H1 (cell line): ENCODE data around the gene DNAJA3. TPM values are rescaled to one million over a fixed set of nuclear protein-coding genes. Genes with fewer than 3 reads are reported as not detected.

Experiments
- CTCF ChIA-PET: fragments of 300-600 bp; sonication (Branson Sonifier 250); formaldehyde crosslinking; loops from one replicate; lab custom pipeline; 2021; ENCODE audit not compliant: partially characterized antibody; lab: Charles Lee
- POLR2A ChIA-PET: fragments of 300-600 bp; sonication (Branson Sonifier 250); formaldehyde crosslinking; loops from one replicate; lab custom pipeline; 2021; ENCODE audit warnings: inconsistent platforms; ENCODE audit not compliant: partially characterized antibody; lab: Charles Lee
- DNase-seq, 2 experiments: peaks; one replicate each; pipeline versions ENCODE4 v3.0.0 to v3.0.0-alpha.2; 2010 to 2022; ENCODE audit warnings: low spot score in 2 of 2, low read depth in 1 of 2, mixed read lengths in 1 of 2
- FAIRE-seq: peaks from 2 replicates; lab custom pipeline; 2011; peaks lifted over from hg19 to GRCh38; lab: Jason Lieb, UNC
- H2AFZ ChIP-seq: 2 replicates; pipeline ENCODE4 v1.8.1; 2012; ENCODE audit warnings: low read length, inconsistent platforms
- H2AK5ac ChIP-seq: 2 replicates; pipeline ENCODE4 v1.6.1; 2013; ENCODE audit warnings: low read depth, low read length
- H2BK120ac ChIP-seq: replicated peaks from 2 replicates; pipeline ENCODE3; 2013; ENCODE audit warnings: low read depth, low read length, inconsistent platforms
- H2BK12ac ChIP-seq: 2 replicates; pipeline ENCODE4 v1.6.1; 2013; ENCODE audit warnings: low read depth, low read length
- H2BK15ac ChIP-seq: 2 replicates; pipeline ENCODE4 v1.6.1; 2013; ENCODE audit warnings: low read length
- H2BK20ac ChIP-seq: 2 replicates; pipeline ENCODE4 v1.6.1; 2013; ENCODE audit warnings: low read length
- H2BK5ac ChIP-seq: 2 replicates; pipeline ENCODE4 v1.6.1; 2013; ENCODE audit warnings: low read depth, low read length
- H3K14ac ChIP-seq: 2 replicates; pipeline ENCODE4 v1.6.1; 2013; ENCODE audit warnings: inconsistent platforms; ENCODE audit not compliant: insufficient read length
- H3K18ac ChIP-seq: 2 replicates; pipeline ENCODE4 v1.6.1; 2013; ENCODE audit warnings: low read length; ENCODE audit errors: extremely low read depth
- H3K23ac ChIP-seq: 2 replicates; pipeline ENCODE4 v1.6.1; 2013; ENCODE audit warnings: inconsistent platforms; ENCODE audit not compliant: insufficient read length
- H3K23me2 ChIP-seq: 2 replicates; pipeline ENCODE4 v1.6.1; 2013; ENCODE audit warnings: low read depth, low read length
- H3K27ac ChIP-seq: 2 replicates; pipeline ENCODE4 v1.6.1; 2011; ENCODE audit warnings: low read depth, low read length, inconsistent platforms
- H3K27me3 ChIP-seq, 4 experiments: replicated peaks in 1 of 4; 1 replicate in 1 of 4; 2 replicates in 3 of 4; pipeline versions ENCODE4 v1.6.1 to v1.8.1; 2011 to 2013; ENCODE audit warnings: low read length in 3 of 4, mild to moderate bottlenecking in 3 of 4, inconsistent platforms in 2 of 4, mixed read lengths in 2 of 4, moderate library complexity in 1 of 4; ENCODE audit not compliant: control insufficient read depth in 3 of 4, insufficient read depth in 3 of 4; ENCODE audit errors: extremely low read depth in 1 of 4
- H3K36me3 ChIP-seq, 4 experiments: 2 replicates each; pipeline versions ENCODE4 v1.6.1 to v1.8.1; 2011 to 2013; ENCODE audit warnings: mild to moderate bottlenecking in 4 of 4, low read length in 3 of 4, moderate library complexity in 2 of 4, control low read depth in 1 of 4, inconsistent platforms in 1 of 4; ENCODE audit not compliant: insufficient read depth in 4 of 4, control insufficient read depth in 2 of 4
- H3K4ac ChIP-seq: replicated peaks from 2 replicates; pipeline ENCODE3; 2013; ENCODE audit warnings: low read length, low read depth, mixed read lengths, inconsistent platforms; ENCODE audit not compliant: insufficient read length
- H3K4me1 ChIP-seq, 4 experiments: replicated peaks in 1 of 4; 1 replicate in 1 of 4; 2 replicates in 3 of 4; pipeline versions ENCODE4 v1.6.1 to v1.8.1; 2011 to 2013; ENCODE audit warnings: low read length in 3 of 4, inconsistent platforms in 2 of 4, mixed read lengths in 1 of 4; ENCODE audit not compliant: insufficient read depth in 4 of 4, control insufficient read depth in 3 of 4
- H3K4me2 ChIP-seq, 2 experiments: 2 replicates each; pipeline versions ENCODE4 v1.6.1 to v1.8.1; 2011 to 2013; ENCODE audit warnings: low read depth in 2 of 2, low read length in 2 of 2, control low read depth in 1 of 2, inconsistent platforms in 1 of 2, mild to moderate bottlenecking in 1 of 2; ENCODE audit not compliant: insufficient read depth in 1 of 2
- H3K4me3 ChIP-seq, 4 experiments: fragments of 200-600, 300-600 bp in 1 of 4; sonication (generic), shearing (Covaris generic), sonication (Bioruptor Twin) in 1 of 4; 2 replicates each; pipeline versions ENCODE4 v1.5.1 to v1.8.1; 2011 to 2016; ENCODE audit warnings: low read length in 4 of 4, low read depth in 3 of 4, control low read depth in 2 of 4, inconsistent platforms in 2 of 4, mild to moderate bottlenecking in 2 of 4, mixed read lengths in 1 of 4, moderate library complexity in 1 of 4; ENCODE audit not compliant: insufficient read depth in 2 of 4; ENCODE audit errors: extremely low read depth in 1 of 4
- H3K56ac ChIP-seq: replicated peaks from 2 replicates; pipeline ENCODE3; 2013; ENCODE audit warnings: low read depth, mild to moderate bottlenecking, mixed read lengths, low read length, inconsistent platforms; ENCODE audit not compliant: insufficient read length
- H3K79me1 ChIP-seq: 2 replicates; pipeline ENCODE4 v1.6.1; 2013; ENCODE audit warnings: low read depth, low read length, control low read depth
- H3K79me2 ChIP-seq, 2 experiments: 2 replicates each; pipeline versions ENCODE4 v1.6.1 to v1.8.1; 2012 to 2013; ENCODE audit warnings: low read length in 2 of 2, mild to moderate bottlenecking in 2 of 2, inconsistent platforms in 1 of 2; ENCODE audit not compliant: insufficient read depth in 2 of 2, control insufficient read depth in 1 of 2
- H3K9ac ChIP-seq, 4 experiments: replicated peaks in 1 of 4; 1 replicate in 1 of 4; 2 replicates in 3 of 4; pipeline versions ENCODE4 v1.6.1 to v1.8.1; 2011 to 2013; ENCODE audit warnings: low read depth in 3 of 4, low read length in 3 of 4, control low read depth in 2 of 4, mild to moderate bottlenecking in 2 of 4, moderate library complexity in 2 of 4, inconsistent platforms in 1 of 4; ENCODE audit errors: extremely low read depth in 1 of 4
- H3K9me3 ChIP-seq, 2 experiments: 2 replicates each; pipeline versions ENCODE4 v1.6.1 to v1.8.1; 2012 to 2013; ENCODE audit warnings: mild to moderate bottlenecking in 2 of 2, moderate library complexity in 2 of 2, control low read depth in 1 of 2, inconsistent platforms in 1 of 2, low read depth in 1 of 2, low read length in 1 of 2, mixed read lengths in 1 of 2; ENCODE audit not compliant: insufficient read depth in 2 of 2
- H4K20me1 ChIP-seq, 2 experiments: replicated peaks in 1 of 2; 2 replicates each; pipeline versions ENCODE3 to v1.8.1; 2011 to 2013; ENCODE audit warnings: inconsistent platforms in 2 of 2, low read length in 2 of 2, mild to moderate bottlenecking in 1 of 2; ENCODE audit not compliant: insufficient read depth in 2 of 2, control insufficient read depth in 1 of 2
- H4K5ac ChIP-seq: 2 replicates; pipeline ENCODE4 v1.6.1; 2013; ENCODE audit warnings: low read length, low read depth, mixed read lengths, inconsistent platforms; ENCODE audit not compliant: insufficient read length
- H4K8ac ChIP-seq: 2 replicates; pipeline ENCODE4 v1.8.0; 2013; ENCODE audit warnings: mild to moderate bottlenecking, moderate library complexity, low read length, inconsistent platforms; ENCODE audit not compliant: insufficient read depth; ENCODE audit errors: extremely low read depth
- H4K91ac ChIP-seq: replicated peaks from 2 replicates; pipeline ENCODE3; 2013; ENCODE audit warnings: low read length, mixed read lengths, inconsistent platforms; ENCODE audit not compliant: insufficient read length
- CEBPB ChIP-seq: IDR thresholded peaks from 2 replicates; pipeline ENCODE4 v1.6.1; 2012; ENCODE audit warnings: low read depth, low read length
- CREB1 ChIP-seq: IDR thresholded peaks from 2 replicates; pipeline ENCODE4 v1.6.1; 2012; ENCODE audit warnings: inconsistent platforms
- CTBP2 ChIP-seq: IDR thresholded peaks from 2 replicates; pipeline ENCODE4 v1.7.0; 2011; ENCODE audit warnings: borderline replicate concordance, mild to moderate bottlenecking, moderate library complexity, mixed read lengths, low read length; ENCODE audit not compliant: insufficient read depth, insufficient read length
- E2F6 ChIP-seq: IDR thresholded peaks from 2 replicates; pipeline ENCODE4 v1.6.1; 2012; ENCODE audit warnings: inconsistent platforms
- EGR1 ChIP-seq: IDR thresholded peaks from 2 replicates; pipeline ENCODE4 v1.6.1; 2011; ENCODE audit warnings: low read depth, low read length, borderline replicate concordance
- EP300 ChIP-seq, 2 experiments: IDR thresholded peaks; 1 replicate in 1 of 2; 2 replicates in 1 of 2; pipeline ENCODE4 v1.6.1; 2011 to 2012; ENCODE audit warnings: low read depth in 2 of 2, low read length in 2 of 2, mild to moderate bottlenecking in 2 of 2, borderline replicate concordance in 1 of 2, inconsistent platforms in 1 of 2, moderate library complexity in 1 of 2
- JUND ChIP-seq: IDR thresholded peaks from 2 replicates; pipeline ENCODE4 v1.6.1; 2011; ENCODE audit warnings: mild to moderate bottlenecking, improper control_type of control experiment, low read length
- KDM1A ChIP-seq: fragments of 200-600, 300-600 bp; sonication (generic); IDR thresholded peaks from 2 replicates; pipeline ENCODE4 v1.7.1; 2016; ENCODE audit warnings: mild to moderate bottlenecking, low read length, borderline replicate concordance
- TAF7 ChIP-seq: optimal IDR thresholded peaks from 2 replicates; pipeline ENCODE3; 2011; ENCODE audit warnings: low read depth, mild to moderate bottlenecking, inconsistent platforms, low read length, moderate library complexity, borderline replicate concordance
- TEAD4 ChIP-seq: IDR thresholded peaks from 2 replicates; pipeline ENCODE4 v1.6.1; 2012; ENCODE audit warnings: low read depth, low read length, inconsistent platforms, mixed read lengths
- ZNF274 ChIP-seq: IDR thresholded peaks from 2 replicates; pipeline ENCODE4 v1.7.0; 2012; ENCODE audit warnings: low read length, borderline replicate concordance; ENCODE audit errors: extremely low read depth
- WGBS, 2 experiments: shearing (Covaris generic) in 1 of 2; methylation state at CpG; one replicate each; pipeline versions ENCODE4 v1.1.6 to v1.1.7; 2013 to 2015; ENCODE audit warnings: low lambda C conversion rate in 2 of 2, mixed read lengths in 2 of 2, inconsistent platforms in 1 of 2, low coverage in 1 of 2, missing lambda C conversion rate in 1 of 2; ENCODE audit not compliant: insufficient replicate concordance in 2 of 2, insufficient coverage in 1 of 2, insufficient read length in 1 of 2; ENCODE audit errors: extremely low coverage in 1 of 2, missing lambda C conversion rate in 1 of 2; 5-methylcytosine and 5-hydroxymethylcytosine counted together
- polyA plus RNA-seq, 7 experiments: library from polyadenylated mRNA; depleted of rRNA in 3 of 7; stranded (reverse) in 5 of 7; unstranded in 2 of 7; fragments of >200 nt in 5 of 7; fragments of 200-250 nt in 2 of 7; gene quantifications; 1 replicate in 5 of 7; 2 replicates in 1 of 7; 4 replicates in 1 of 7; pipeline versions ENCODE4 v1.2.1 to v1.2.3, GENCODE V29; 2011 to 2013; ENCODE audit warnings: missing spikeins in 2 of 7, mixed read lengths in 2 of 7
- total RNA-seq: library from RNA; stranded (reverse); fragmentation: NEBNext Ultra II Directional; extraction: Animal tissue kit (Norgen Biotek cat#: 25700); gene quantifications from 2 replicates; pipeline ENCODE4 v1.2.1, GENCODE V29; 2021

Gene DNAJA3
- total and polyA plus RNA-seq, 2 of the 8 experiments (the other 6 are each of a cell fraction or from before 2014, with no cell fraction given), result 37.3 to 59.1 TPM

GRCh38 chr16:4486126-4486893 lies 60.6 kb downstream of the DNAJA3 start:
- no peak overlapping the region for H3K18ac ChIP-seq
- H3K4ac ChIP-seq, result no peak overlapping the region
- peaks cover 7% of the 10 kb centered on the region for H3K79me1 ChIP-seq
- H3K14ac ChIP-seq, result no peak overlapping the region
- H3K9me3 ChIP-seq, result no peaks in the 10 kb centered on the region
- no peak overlapping the region for H2BK12ac ChIP-seq
- H3K4me1 ChIP-seq, result no peaks in the 10 kb centered on the region
- no peak overlapping the region for H3K4me3 ChIP-seq
- H3K9ac ChIP-seq, result no peak overlapping the region
- H3K56ac ChIP-seq, result no peak overlapping the region
- no peak overlapping the region for H3K23ac ChIP-seq
- no peak overlapping the region for H2AFZ ChIP-seq
- H3K27ac ChIP-seq, result peak overlapping the region; percentile 39; the same call in 1 of the 2 replicates
- no peak overlapping the region for H2BK20ac ChIP-seq
- no peak overlapping the region for H4K91ac ChIP-seq
- H3K4me2 ChIP-seq, result no peak overlapping the region
- POLR2A ChIA-PET, result interaction anchor here (0.9 to 2.4 kb wide), 4 partner anchors 8 to 17 kb away, joined by 3 to 6 read pairs (median 4); no protein-coding TSS in a partner anchor
- H2AK5ac ChIP-seq, result no peak overlapping the region
- H2BK15ac ChIP-seq, result no peak overlapping the region
- no peaks in the 10 kb centered on the region; a peak in 1 of 4 replicates for H3K79me2 ChIP-seq
- no peak overlapping the region for H4K5ac ChIP-seq
- peaks cover 0 to 3% (median 0%) of the 10 kb centered on the region in 4 experiments; a peak in 1 of 8 replicates for H3K36me3 ChIP-seq
- WGBS, 2 experiments, result 91% methylated on average over 3 of the region's 3 CpGs; no CpG with 5 or more reads in 1 of the 2 experiments
- H2BK5ac ChIP-seq, result no peak overlapping the region; the same call in 1 of the 2 replicates
- peaks cover 0 to 4% of the 10 kb centered on the region in 2 experiments for H4K20me1 ChIP-seq
- DNase-seq, result no peak
- H3K27me3 ChIP-seq, result no peaks in the 10 kb centered on the region
- no peak overlapping the region for H2BK120ac ChIP-seq
- peaks cover 2% of the 10 kb centered on the region; the same call in 1 of the 2 replicates for H3K23me2 ChIP-seq
- CTCF ChIA-PET, result interaction anchor here (0.9 to 2.2 kb wide), 4 partner anchors 9 to 32 kb away, joined by 3 to 8 read pairs (median 6); partner anchors contain the start of gene NMRAL1
- no peak for FAIRE-seq
- no peak overlapping the region for H4K8ac ChIP-seq
- TF ChIP-seq ZNF274 (no peak), JUND (no peak), KDM1A (no peak), TEAD4 (no peak), CTBP2 (no peak), E2F6 (no peak), EP300 (IDR thresholded peaks at IDR 0.05; ENCODE audit: borderline replicate concordance in 1 of 2, low read depth in 2 of 2, low read length in 2 of 2) (no peak), TAF7 (no peak), CREB1 (no peak), EGR1 (no peak), CEBPB (no peak)
